IMR-90 (cell line): ENCODE measurements around the gene NFIA.

Source experiments
- BHLHE40 ChIP-seq: fragments of 150-350 bp; IDR thresholded peaks from 2 replicates; pipeline ENCODE4 v1.6.1; 2016; ENCODE audit warnings: mild to moderate bottlenecking, low read depth, low read length
- CEBPB ChIP-seq: IDR thresholded peaks from 2 replicates; pipeline ENCODE4 v1.6.1; 2012; ENCODE audit warnings: low read depth, low read length, improper control_type of control experiment
- CTCF ChIP-seq: conservative IDR thresholded peaks from 2 replicates; pipeline ENCODE4 v1.5.1; 2012; ENCODE audit warnings: mild to moderate bottlenecking, low read depth, low read length, improper control_type of control experiment
- ELK1 ChIP-seq: fragments of 150-350 bp; IDR thresholded peaks from 2 replicates; pipeline ENCODE4 v1.6.1; 2016; ENCODE audit warnings: low read depth, mild to moderate bottlenecking, low read length, moderate library complexity, borderline replicate concordance
- FOS ChIP-seq: fragments of 150-350 bp; IDR thresholded peaks from 2 replicates; pipeline ENCODE4 v1.6.1; 2016; ENCODE audit warnings: low read depth, low read length
- MAFK ChIP-seq: IDR thresholded peaks from 2 replicates; pipeline ENCODE4 v1.6.1; 2012; ENCODE audit warnings: low read depth, low read length, improper control_type of control experiment
- MXI1 ChIP-seq: IDR thresholded peaks from 2 replicates; pipeline ENCODE4 v1.6.1; 2012; ENCODE audit warnings: low read depth, mild to moderate bottlenecking, low read length, moderate library complexity, borderline replicate concordance
- NFE2L2 ChIP-seq: fragments of 150-350 bp; IDR thresholded peaks from 2 replicates; pipeline ENCODE4 v1.6.1; 2016; ENCODE audit warnings: low read depth, mild to moderate bottlenecking, low read length
- POLR2A ChIP-seq: IDR thresholded peaks from 2 replicates; pipeline ENCODE4 v1.6.1; 2012; ENCODE audit warnings: mild to moderate bottlenecking, low read depth, low read length
- RAD21 ChIP-seq: IDR thresholded peaks from 2 replicates; pipeline ENCODE4 v1.6.1; 2012; ENCODE audit warnings: low read length, improper control_type of control experiment
- SMC3 ChIP-seq: fragments of 150-350 bp; IDR thresholded peaks from 2 replicates; pipeline ENCODE4 v1.6.1; 2016; ENCODE audit warnings: low read depth, mild to moderate bottlenecking, antibody characterized with exemption, low read length, moderate library complexity
- USF2 ChIP-seq: fragments of 150-350 bp; IDR thresholded peaks from 2 replicates; pipeline ENCODE4 v1.6.1; 2017; ENCODE audit warnings: mild to moderate bottlenecking, antibody characterized with exemption, low read length, low read depth

GRCh38 chr1:61083013-61083806 is 849 bp downstream of the NFIA start:
- TF ChIP-seq CTCF: no peak
- TF ChIP-seq POLR2A: no peak
- TF ChIP-seq NFE2L2: no peak
- TF ChIP-seq MAFK: no peak
- TF ChIP-seq CEBPB: no peak
- no peak for TF ChIP-seq USF2
- TF ChIP-seq ELK1: no peak
- no peak for TF ChIP-seq RAD21
- no peak for TF ChIP-seq BHLHE40
- TF ChIP-seq SMC3: no peak
- TF ChIP-seq MXI1: no peak; the same call in 1 of the 2 replicates
- no peak for TF ChIP-seq FOS
